HG02884 (cell line): Measurements from ENCODE around the gene CERK.
A peak's percentile ranks its signal among the peaks of the same experiment; 100 is the strongest.

ENCODE experiments used
- ATAC-seq: cut with Tn5 transposase; IDR thresholded peaks from one replicate; pipeline ENCODE4 v1.9.1; 2021; ENCODE audit warnings: mild to moderate bottlenecking, moderate library complexity; ENCODE audit not compliant: unreplicated experiment

CERK gene

GRCh38 chr22:46766611-46767010 is 28.6 kb upstream of the CERK start:
- ATAC-seq: no peak

DNA sequence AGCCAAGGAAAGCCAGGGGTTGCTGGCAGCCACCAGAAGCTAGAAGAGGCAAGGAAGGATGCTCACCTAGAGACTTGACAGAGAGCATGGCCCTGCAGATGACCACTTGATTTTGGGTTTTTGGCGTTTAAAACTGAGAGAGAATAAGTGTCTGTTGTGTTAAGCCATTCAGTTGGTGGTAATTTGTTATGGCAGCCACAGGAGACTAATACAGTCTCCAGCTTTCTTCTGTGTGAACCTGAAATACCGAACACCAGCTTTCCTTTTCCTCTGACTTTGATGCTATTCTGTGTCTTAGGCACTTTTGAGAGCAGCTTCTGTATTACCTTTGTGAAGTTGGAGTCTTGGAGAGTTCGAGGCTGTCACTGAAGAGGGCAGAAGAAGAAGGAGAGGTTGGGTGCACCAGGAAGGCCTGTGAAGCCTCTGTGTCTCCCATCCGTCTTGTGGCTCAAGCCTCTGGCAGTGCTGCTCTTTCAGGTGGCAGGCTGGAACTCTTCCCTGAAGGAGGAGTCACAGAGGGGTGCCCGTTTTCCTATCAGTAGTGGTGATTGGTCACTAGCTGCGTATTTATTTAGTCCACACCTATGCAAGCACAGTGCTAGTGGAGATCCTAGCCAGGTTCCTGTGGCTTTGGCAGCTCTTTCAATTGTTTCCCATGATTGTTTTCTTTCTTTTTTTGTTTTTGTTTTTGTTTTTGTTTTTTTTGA is 26.9 kb upstream of the CERK start:
- no peak for ATAC-seq

DNA sequence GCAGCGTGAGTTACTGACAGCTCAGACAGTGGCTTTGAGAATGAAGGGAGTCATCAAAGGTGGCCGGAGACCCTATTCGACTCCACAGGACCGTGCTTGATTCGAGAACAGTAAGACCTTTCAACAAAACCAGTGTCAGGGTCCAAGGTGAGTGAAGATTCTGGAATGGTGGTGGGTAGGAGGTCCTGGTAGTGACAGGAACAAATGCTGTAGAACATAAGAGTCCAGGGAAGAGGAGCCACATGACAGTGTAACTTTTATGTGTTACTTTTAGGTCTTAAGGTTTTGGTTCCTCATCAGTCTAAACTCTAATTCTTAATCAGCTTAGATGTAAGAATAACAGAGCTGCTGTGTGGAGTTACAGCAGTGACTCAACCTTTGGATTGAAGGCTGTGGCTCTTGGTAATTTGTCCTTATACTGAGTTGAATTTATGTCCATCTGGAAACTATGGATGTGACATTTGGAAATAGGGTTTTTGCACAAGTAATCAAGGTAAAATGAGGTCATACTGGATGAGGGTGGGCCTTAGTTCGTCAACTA is 26.2 kb upstream of the CERK start:
- ATAC-seq: no peak

DNA sequence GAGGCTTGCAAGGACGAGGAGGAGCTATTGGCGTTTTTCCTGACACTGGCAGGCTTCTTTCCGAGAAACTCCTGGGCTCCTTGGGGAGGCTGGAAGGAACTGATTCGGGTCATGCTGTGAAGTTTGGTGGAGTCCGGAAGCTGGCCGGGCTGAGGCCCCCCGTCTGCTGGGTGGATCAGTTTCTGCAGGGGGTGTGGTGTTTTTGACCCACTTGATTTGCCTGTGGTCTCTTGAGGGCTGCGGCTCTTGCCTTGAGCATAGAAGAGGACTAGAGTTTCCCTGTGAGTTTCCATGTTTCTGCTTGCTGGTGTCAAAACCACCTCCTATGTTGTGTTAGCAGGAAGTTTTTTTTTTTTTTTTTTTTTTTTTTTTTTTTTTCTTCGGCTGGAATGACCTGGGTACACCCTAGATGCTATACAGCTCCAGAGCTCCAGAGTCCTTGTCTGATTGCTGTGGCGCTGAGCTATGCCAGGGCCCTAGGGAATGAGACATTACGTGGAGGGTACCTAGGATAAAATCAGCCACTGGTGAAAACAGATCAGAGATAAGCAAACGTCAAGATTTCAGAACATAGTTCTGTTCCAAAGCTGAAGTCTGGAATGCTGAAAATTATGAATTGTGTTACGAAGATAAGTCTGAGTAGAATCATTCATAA is 25.1 kb upstream of the CERK start:
- peak; percentile 48 for ATAC-seq

GRCh38 chr22:46762238-46763050 is 24.4 kb upstream of the CERK start, which contains the start of gene TBC1D22A:
TBC1D22A (plus strand) TSS chr22:46762650; CDS start chr22:46762787, 137 bp downstream.
- peak; percentile 77 for ATAC-seq

DNA sequence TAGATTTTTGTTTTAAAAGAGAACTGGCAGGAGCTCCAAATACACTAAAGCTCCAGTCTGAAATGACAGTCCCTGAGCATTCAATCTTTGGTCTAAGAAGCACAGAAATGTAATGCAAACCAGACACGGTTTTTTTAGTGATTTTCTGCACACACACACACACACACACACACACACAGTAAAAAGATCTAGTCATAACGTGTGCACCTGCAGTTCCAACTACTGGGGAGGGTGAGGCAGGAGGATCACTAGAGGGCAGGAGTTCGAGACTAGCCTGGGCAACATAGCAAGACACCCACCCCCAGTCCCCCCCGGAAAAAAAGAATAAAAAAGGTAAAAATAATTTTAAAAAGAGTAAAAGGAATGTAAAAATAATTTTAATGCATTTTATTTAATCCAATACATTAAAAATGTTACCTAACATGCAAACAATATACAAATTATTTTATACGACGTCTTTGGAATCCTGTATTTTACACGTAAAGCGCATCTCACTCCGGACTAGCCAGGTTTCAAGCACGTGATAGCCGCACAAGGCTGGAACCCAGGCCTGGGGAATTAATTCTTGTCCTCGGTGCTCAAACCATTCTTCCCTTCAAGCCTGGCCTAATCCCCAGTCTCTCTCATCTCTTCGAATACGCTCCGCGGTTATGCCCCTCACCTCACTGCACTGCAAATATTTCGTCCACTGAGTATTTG is 23.6 kb upstream of the CERK start:
- ATAC-seq: no peak

DNA sequence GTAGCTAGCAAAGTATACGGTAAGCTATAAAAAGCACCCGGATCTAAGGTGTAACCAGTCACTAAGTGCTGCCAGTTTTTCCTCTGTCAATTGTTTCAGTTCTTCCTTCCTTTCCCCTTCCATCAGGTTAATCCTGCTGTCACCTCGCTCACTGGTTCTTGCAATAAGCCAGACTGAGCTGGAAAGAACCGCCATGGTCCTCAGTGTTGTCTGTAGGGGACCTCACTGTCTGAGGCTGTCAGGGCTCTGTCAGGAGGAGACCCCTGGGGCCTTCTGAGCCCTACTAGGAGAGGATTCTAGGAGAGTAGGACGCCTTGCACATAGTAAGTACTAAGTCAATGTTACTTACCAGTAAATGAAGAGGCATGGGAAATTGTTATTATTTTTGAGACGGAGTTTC is 23.0 kb upstream of the CERK start:
- ATAC-seq: no peak

DNA sequence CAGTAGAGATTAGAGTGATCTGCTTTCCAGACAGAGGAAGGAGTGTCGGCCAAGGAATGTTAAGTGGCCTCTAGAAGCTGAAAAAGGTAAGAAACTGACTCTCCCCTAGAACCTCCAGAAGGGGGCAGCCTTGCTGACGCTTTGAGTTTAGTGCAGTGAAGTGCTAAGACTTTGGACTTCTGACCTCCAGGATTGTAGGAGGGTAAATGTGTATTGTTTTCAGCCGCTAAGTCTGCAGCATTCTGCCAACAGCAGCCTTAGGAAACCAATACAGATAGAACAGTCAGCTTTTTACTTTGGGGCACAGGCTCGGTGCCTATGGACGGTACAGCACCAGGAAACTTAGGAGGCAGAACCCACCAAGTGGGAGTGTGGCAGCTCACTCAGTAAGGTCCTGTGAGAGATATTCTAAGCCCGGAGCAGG is 20.8 kb upstream of the CERK start:
- ATAC-seq: no peak

GRCh38 chr22:46758121-46758520 is 20.1 kb upstream of the CERK start:
- ATAC-seq: no peak

DNA sequence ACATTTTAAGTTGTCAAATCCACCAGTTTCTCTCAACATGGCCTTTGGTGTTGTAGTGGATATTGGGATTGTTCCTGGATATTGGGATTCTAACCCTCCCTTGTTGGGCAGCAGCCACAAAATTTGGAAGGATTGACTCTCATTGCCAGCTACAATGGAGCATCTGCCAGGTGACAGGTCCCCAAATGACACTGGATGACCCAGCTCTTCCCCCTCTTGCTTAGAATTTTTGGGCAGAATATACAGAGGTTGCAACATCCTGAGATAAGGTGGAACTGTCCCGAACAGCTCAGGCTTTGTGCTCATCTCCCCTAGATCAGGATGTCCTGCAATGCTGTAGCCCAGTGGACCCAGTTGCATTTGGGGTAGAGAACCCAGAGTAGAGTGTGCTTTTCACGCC is 19.1 kb upstream of the CERK start:
- ATAC-seq: no peak

DNA sequence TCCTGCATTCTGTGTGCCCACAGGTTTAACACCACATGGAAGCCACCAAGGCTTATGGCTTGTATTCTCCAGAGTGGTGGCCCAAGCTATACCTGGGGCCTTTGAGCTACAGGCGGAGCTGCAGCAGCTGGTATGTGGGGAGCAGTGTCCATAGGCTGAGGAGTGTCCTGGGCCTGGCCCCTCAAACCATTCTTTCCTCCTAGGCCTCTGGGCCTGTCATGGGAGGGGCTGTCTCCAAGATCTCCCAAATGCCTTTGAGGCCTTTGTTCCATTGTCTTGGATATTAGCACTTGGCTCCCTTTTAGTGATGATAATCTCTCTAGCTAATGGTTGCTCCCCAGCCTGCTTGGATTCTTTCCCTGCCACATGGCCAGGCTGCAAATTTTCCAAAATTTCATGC is 18.0 kb upstream of the CERK start:
- no peak for ATAC-seq

GRCh38 chr22:46755525-46755924 is 17.5 kb upstream of the CERK start:
- ATAC-seq: no peak

DNA sequence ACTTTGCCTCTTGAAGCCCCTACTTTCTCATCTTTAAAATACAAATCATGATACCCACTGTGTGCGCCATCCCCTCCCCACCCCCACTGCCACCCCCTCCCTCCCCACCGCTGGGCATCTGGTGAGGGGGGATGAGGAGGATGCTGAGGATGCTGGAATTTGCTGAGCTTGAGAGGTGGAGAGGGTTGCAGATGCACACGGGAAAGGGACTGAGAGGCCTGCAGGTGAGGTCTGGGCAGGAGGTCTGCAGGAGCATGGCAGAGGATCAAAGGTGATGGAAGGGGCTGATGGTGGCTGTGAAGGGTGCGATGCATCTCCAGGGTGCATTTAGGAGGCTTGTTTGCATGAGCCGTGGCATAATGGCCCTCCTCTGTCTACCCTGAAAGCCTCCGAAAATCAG is 16.8 kb upstream of the CERK start:
- ATAC-seq: no peak

- ATAC-seq: no peak
Measured at GRCh38 chr22:46754110-46754799, 16.2 kb upstream of the CERK start.

DNA sequence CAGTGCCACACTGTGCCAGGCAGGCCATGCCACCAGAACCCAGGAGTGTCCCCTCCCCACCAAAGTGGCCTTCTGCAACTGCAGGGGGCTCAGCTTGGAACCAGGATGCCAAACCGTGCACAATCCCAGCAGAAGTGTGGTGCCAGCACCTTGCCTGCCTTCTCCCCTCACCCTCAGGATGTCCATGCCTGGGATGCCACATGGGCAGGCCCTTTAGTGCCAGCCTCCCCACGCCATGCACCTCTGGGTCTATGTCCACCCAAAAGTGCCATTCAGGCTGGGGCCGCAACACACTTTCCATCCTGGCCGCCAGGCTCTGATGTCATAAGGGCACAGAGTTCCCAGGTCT is 15.7 kb upstream of the CERK start:
- no peak for ATAC-seq

- no peak for ATAC-seq
Measured at GRCh38 chr22:46753360-46753759, 15.3 kb upstream of the CERK start.

DNA sequence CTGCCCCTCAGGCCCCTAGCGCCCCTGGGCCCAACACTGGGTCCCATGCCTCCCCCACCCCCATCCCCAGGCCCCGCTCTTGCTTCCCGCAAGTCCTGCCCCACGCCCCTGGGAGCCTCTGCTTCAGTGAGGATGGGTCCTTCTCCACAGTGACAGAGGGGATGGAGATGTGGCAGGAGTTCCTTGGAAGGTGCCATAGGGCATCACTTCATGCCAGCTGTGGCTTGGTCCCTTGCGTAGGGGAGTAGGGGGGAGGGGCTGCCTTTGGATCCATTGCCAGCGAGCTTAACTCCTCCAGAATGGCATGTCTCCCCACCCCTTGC is 14.9 kb upstream of the CERK start:
- no peak for ATAC-seq

- ATAC-seq: no peak
Measured at GRCh38 chr22:46752286-46752987, 14.4 kb upstream of the CERK start.

- no peak for ATAC-seq
Measured at GRCh38 chr22:46750863-46751443, 12.9 kb upstream of the CERK start.

DNA sequence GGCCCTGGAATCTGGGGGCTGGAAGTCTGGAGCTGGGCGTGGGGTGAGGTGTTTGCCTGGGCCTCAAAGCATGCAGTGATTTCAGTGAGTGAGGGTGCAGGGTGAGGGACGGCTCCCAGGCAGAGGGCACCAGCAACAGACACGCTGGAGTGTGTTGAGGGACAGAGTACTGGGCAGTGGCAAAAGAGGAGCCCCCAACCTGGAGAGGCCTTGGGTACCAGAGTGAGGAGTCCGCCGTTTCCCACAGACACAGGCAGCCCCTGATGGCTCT is 12.4 kb upstream of the CERK start:
- no peak for ATAC-seq
